HEK293 (cell line): ENCODE measurements around the gene PPHLN1.

Source experiments
- CTCF ChIA-PET: fragments of 350-600 bp; formaldehyde crosslinking; extraction: SDS; loops from one replicate; lab custom pipeline; 2021; ENCODE audit warnings: antibody characterized with exemption; lab: Yijun Ruan, JAX
- POLR2A ChIA-PET: fragments of 300-600 bp; formaldehyde crosslinking; extraction: SDS; loops from one replicate; lab custom pipeline; 2020; ENCODE audit warnings: antibody characterized with exemption, inconsistent platforms; lab: Yijun Ruan, JAX
- H3K27ac ChIP-seq: fragments of 200-500 bp; sonication (Bioruptor generic); 2 replicates; pipeline ENCODE4 v1.5.1; 2014; ENCODE audit warnings: low read depth, low read length, control low read depth, inconsistent platforms; ENCODE audit errors: extremely low read depth
- H3K36me3 ChIP-seq, 2 experiments: fragments of 200-500 bp in 1 of 2; sonication (Bioruptor generic) in 1 of 2; 1 replicate in 1 of 2; 2 replicates in 1 of 2; pipeline ENCODE4 v1.5.1; 2014 to 2017; ENCODE audit warnings: inconsistent platforms in 2 of 2, low read length in 2 of 2; ENCODE audit not compliant: control insufficient read depth in 2 of 2, insufficient read depth in 1 of 2
- H3K4me1 ChIP-seq: fragments of 200-500 bp; sonication (Bioruptor generic); 2 replicates; pipeline ENCODE4 v1.5.1; 2014; ENCODE audit warnings: mild to moderate bottlenecking, low read length, inconsistent platforms; ENCODE audit not compliant: control insufficient read depth, insufficient read depth
- H3K4me3 ChIP-seq: 2 replicates; pipeline ENCODE4 v1.5.1; 2011; ENCODE audit warnings: low read depth, mild to moderate bottlenecking, control low read depth, low read length, moderate library complexity
- H3K9me3 ChIP-seq: fragments of 200-500 bp; sonication (Bioruptor generic); 2 replicates; pipeline ENCODE4 v1.5.1; 2014; ENCODE audit warnings: low read depth, low read length, inconsistent platforms; ENCODE audit not compliant: control insufficient read depth, insufficient read depth
- KLF9 ChIP-seq: fragments of 450-650 bp; formaldehyde crosslinking; IDR thresholded peaks from 2 replicates; pipeline ENCODE4 v1.5.1; 2016; ENCODE audit warnings: missing biosample characterization, missing genetic modification characterization, low read depth
- OVOL3 ChIP-seq: fragments of 450-650 bp; formaldehyde crosslinking; IDR thresholded peaks from 2 replicates; pipeline ENCODE4 v1.5.1; 2016; ENCODE audit warnings: missing biosample characterization, missing genetic modification characterization
- PRDM1 ChIP-seq: fragments of 450-650 bp; formaldehyde crosslinking; IDR thresholded peaks from 2 replicates; pipeline ENCODE4; 2016; ENCODE audit warnings: missing biosample characterization, missing genetic modification characterization
- PRDM2 ChIP-seq: fragments of 450-650 bp; formaldehyde crosslinking; IDR thresholded peaks from 2 replicates; pipeline ENCODE4 v1.5.1; 2016; ENCODE audit warnings: missing biosample characterization, missing genetic modification characterization, borderline replicate concordance
- SCRT2 ChIP-seq: fragments of 450-650 bp; formaldehyde crosslinking; IDR thresholded peaks from 2 replicates; pipeline ENCODE4 v1.5.1; 2016; ENCODE audit warnings: missing biosample characterization, missing genetic modification characterization
- SETDB1 ChIP-seq: IDR thresholded peaks from one replicate; pipeline ENCODE4 v1.6.1; 2017; ENCODE audit warnings: mild to moderate bottlenecking, low read length, moderate library complexity, mixed read lengths; ENCODE audit not compliant: insufficient read length
- ZBTB10 ChIP-seq: fragments of 450-650 bp; formaldehyde crosslinking; IDR thresholded peaks from 2 replicates; pipeline ENCODE4 v1.5.1; 2016; ENCODE audit warnings: missing biosample characterization, missing genetic modification characterization
- ZFHX2 ChIP-seq: fragments of 450-650 bp; formaldehyde crosslinking; conservative IDR thresholded peaks from 2 replicates; pipeline ENCODE4 v1.5.1; 2016; ENCODE audit warnings: missing biosample characterization, missing genetic modification characterization
- ZNF146 ChIP-seq: fragments of 450-650 bp; formaldehyde crosslinking; IDR thresholded peaks from 2 replicates; pipeline ENCODE4 v1.5.1; 2016; ENCODE audit warnings: missing biosample characterization, missing genetic modification characterization
- ZNF311 ChIP-seq: fragments of 450-650 bp; formaldehyde crosslinking; IDR thresholded peaks from 2 replicates; pipeline ENCODE4 v1.5.1; 2017; ENCODE audit warnings: missing biosample characterization, missing genetic modification characterization, borderline replicate concordance
- ZNF433 ChIP-seq: fragments of 450-650 bp; formaldehyde crosslinking; IDR thresholded peaks from 2 replicates; pipeline ENCODE4 v1.5.1; 2016; ENCODE audit warnings: missing biosample characterization, missing genetic modification characterization, low read depth
- ZNF610 ChIP-seq: fragments of 450-650 bp; formaldehyde crosslinking; IDR thresholded peaks from 2 replicates; pipeline ENCODE4 v1.5.1; 2016; ENCODE audit warnings: missing biosample characterization, missing genetic modification characterization, borderline replicate concordance
- ZNF670 ChIP-seq: fragments of 450-650 bp; formaldehyde crosslinking; IDR thresholded peaks from 2 replicates; pipeline ENCODE4 v1.5.1; 2016; ENCODE audit warnings: missing biosample characterization, missing genetic modification characterization, low read depth
- ZNF692 ChIP-seq: fragments of 450-650 bp; formaldehyde crosslinking; IDR thresholded peaks from 2 replicates; pipeline ENCODE4 v1.5.1; 2016; ENCODE audit warnings: missing biosample characterization, missing genetic modification characterization
- ZNF747 ChIP-seq: fragments of 450-650 bp; formaldehyde crosslinking; IDR thresholded peaks from 2 replicates; pipeline ENCODE4 v1.5.1; 2016; ENCODE audit warnings: missing biosample characterization, missing genetic modification characterization
- ZSCAN5A ChIP-seq: fragments of 450-650 bp; formaldehyde crosslinking; IDR thresholded peaks from 2 replicates; pipeline ENCODE4 v1.5.1; 2016; ENCODE audit warnings: missing biosample characterization, missing genetic modification characterization
- TF ChIP-seq, protein P1 (sequence below): fragments of 450-650 bp; formaldehyde crosslinking; IDR thresholded peaks from 2 replicates; pipeline ENCODE4 v1.5.1; 2016; ENCODE audit warnings: missing biosample characterization, missing genetic modification characterization, borderline replicate concordance
- TF ChIP-seq, protein P2 (sequence below): fragments of 450-650 bp; formaldehyde crosslinking; IDR thresholded peaks from 2 replicates; pipeline ENCODE4 v1.5.1; 2016; ENCODE audit warnings: missing biosample characterization, missing genetic modification characterization
- TF ChIP-seq, protein P3 (sequence below): fragments of 450-650 bp; formaldehyde crosslinking; IDR thresholded peaks from 2 replicates; pipeline ENCODE4 v1.5.1; 2017; ENCODE audit warnings: missing biosample characterization, missing genetic modification characterization

The PPHLN1 gene

GRCh38 chr12:42474391-42474790 lies 148.4 kb downstream of the PPHLN1 start (continued):
- TF ChIP-seq ZBTB10 (tag by site-specific recombination) (no peak), ZNF692 (tag by site-specific recombination) (no peak), PRDM2 (tag by site-specific recombination) (no peak), ZFHX2 (tag by site-specific recombination) (no peak), PRDM1 (no peak), ZNF670 (tag by site-specific recombination) (no peak), ZNF146 (tag by site-specific recombination) (no peak), ZNF747 (tag by site-specific recombination) (no peak), SCRT2 (tag by site-specific recombination) (peak; percentile 41; the same call in 1 of the 2 replicates), ZNF311 (no peak), ZNF610 (tag by site-specific recombination) (no peak), SETDB1 (no peak)
- TF ChIP-seq, protein P1, sequence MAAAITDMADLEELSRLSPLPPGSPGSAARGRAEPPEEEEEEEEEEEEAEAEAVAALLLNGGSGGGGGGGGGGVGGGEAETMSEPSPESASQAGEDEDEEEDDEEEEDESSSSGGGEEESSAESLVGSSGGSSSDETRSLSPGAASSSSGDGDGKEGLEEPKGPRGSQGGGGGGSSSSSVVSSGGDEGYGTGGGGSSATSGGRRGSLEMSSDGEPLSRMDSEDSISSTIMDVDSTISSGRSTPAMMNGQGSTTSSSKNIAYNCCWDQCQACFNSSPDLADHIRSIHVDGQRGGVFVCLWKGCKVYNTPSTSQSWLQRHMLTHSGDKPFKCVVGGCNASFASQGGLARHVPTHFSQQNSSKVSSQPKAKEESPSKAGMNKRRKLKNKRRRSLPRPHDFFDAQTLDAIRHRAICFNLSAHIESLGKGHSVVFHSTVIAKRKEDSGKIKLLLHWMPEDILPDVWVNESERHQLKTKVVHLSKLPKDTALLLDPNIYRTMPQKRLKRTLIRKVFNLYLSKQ (tag by site-specific recombination) = no peak

GRCh38 chr12:42475106-42475505 lies 149.1 kb downstream of the PPHLN1 start:
- Histone ChIP-seq H3K4me3 (no peak overlapping the region), H3K4me1 (peaks cover 12% of the 10 kb centered on the region), H3K27ac (no peak overlapping the region), H3K9me3 (no peaks in the 10 kb centered on the region), H3K36me3 (peaks cover 0 to 3% of the 10 kb centered on the region in 2 experiments; a peak in 2 of 3 replicates)
- ChIA-PET POLR2A (no interaction called here), CTCF (interaction anchor here (0.6 kb wide), 2 partner anchors 287 to 445 kb away, joined by 3 read pairs; no protein-coding TSS in a partner anchor)
- TF ChIP-seq, protein P2, sequence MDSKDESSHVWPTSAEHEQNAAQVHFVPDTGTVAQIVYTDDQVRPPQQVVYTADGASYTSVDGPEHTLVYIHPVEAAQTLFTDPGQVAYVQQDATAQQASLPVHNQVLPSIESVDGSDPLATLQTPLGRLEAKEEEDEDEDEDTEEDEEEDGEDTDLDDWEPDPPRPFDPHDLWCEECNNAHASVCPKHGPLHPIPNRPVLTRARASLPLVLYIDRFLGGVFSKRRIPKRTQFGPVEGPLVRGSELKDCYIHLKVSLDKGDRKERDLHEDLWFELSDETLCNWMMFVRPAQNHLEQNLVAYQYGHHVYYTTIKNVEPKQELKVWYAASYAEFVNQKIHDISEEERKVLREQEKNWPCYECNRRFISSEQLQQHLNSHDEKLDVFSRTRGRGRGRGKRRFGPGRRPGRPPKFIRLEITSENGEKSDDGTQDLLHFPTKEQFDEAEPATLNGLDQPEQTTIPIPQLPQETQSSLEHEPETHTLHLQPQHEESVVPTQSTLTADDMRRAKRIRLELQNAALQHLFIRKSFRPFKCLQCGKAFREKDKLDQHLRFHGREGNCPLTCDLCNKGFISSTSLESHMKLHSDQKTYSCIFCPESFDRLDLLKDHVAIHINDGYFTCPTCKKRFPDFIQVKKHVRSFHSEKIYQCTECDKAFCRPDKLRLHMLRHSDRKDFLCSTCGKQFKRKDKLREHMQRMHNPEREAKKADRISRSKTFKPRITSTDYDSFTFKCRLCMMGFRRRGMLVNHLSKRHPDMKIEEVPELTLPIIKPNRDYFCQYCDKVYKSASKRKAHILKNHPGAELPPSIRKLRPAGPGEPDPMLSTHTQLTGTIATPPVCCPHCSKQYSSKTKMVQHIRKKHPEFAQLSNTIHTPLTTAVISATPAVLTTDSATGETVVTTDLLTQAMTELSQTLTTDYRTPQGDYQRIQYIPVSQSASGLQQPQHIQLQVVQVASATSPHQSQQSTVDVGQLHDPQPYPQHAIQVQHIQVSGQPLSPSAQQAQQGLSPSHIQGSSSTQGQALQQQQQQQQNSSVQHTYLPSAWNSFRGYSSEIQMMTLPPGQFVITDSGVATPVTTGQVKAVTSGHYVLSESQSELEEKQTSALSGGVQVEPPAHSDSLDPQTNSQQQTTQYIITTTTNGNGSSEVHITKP (tag by site-specific recombination) = no peak
- TF ChIP-seq KLF9 = no peak
- no peak for TF ChIP-seq OVOL3 (tag by site-specific recombination)
- no peak for TF ChIP-seq ZSCAN5A (tag by site-specific recombination)
- TF ChIP-seq ZNF433 (tag by site-specific recombination) = no peak
- TF ChIP-seq, protein P3, sequence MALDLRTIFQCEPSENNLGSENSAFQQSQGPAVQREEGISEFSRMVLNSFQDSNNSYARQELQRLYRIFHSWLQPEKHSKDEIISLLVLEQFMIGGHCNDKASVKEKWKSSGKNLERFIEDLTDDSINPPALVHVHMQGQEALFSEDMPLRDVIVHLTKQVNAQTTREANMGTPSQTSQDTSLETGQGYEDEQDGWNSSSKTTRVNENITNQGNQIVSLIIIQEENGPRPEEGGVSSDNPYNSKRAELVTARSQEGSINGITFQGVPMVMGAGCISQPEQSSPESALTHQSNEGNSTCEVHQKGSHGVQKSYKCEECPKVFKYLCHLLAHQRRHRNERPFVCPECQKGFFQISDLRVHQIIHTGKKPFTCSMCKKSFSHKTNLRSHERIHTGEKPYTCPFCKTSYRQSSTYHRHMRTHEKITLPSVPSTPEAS (tag by site-specific recombination) = no peak
